RWPE2 (cell line): ENCODE data around the gene OR56A1.

Experiments
- ATAC-seq: fragments of 200-7000 bp; cut with Tn5 transposase; 3 replicates; pipeline ENCODE4 v1.9.1; 2021; ENCODE audit warnings: low read depth
- DNase-seq: peaks from one replicate; pipeline ENCODE4 v3.0.0-alpha.2; 2020; ENCODE audit warnings: low spot score
- H3K27ac ChIP-seq: fragments of 450-650 bp; 2 replicates; pipeline ENCODE4 v1.5.1; 2017; ENCODE audit warnings: mild to moderate bottlenecking; ENCODE audit not compliant: poor library complexity, severe bottlenecking
- H3K27me3 ChIP-seq: fragments of 250-450 bp; sonication (Bioruptor Pico); 2 replicates; pipeline ENCODE4 v1.5.1; 2021; ENCODE audit warnings: mild to moderate bottlenecking, moderate library complexity; ENCODE audit not compliant: insufficient read depth, poor library complexity, severe bottlenecking
- H3K36me3 ChIP-seq: fragments of 250-450 bp; sonication (Bioruptor Pico); 2 replicates; pipeline ENCODE4 v1.5.1; 2020; ENCODE audit warnings: low read depth, mild to moderate bottlenecking, moderate library complexity
- H3K4me1 ChIP-seq: fragments of 250-450 bp; sonication (Bioruptor Pico); 2 replicates; pipeline ENCODE4 v1.5.1; 2021; ENCODE audit warnings: mild to moderate bottlenecking, moderate library complexity; ENCODE audit not compliant: insufficient read depth, poor library complexity, severe bottlenecking
- H3K4me3 ChIP-seq: fragments of 250-450 bp; sonication (Bioruptor Pico); 2 replicates; pipeline ENCODE4 v1.5.1; 2021; ENCODE audit warnings: mild to moderate bottlenecking, moderate library complexity; ENCODE audit not compliant: severe bottlenecking
- H3K9me3 ChIP-seq: fragments of 250-450 bp; sonication (Bioruptor Pico); 2 replicates; pipeline ENCODE4 v1.5.1; 2021; ENCODE audit warnings: mild to moderate bottlenecking, moderate library complexity; ENCODE audit not compliant: severe bottlenecking
- CTCF ChIP-seq: fragments of 450-650 bp; IDR thresholded peaks from one replicate; pipeline ENCODE4 v1.5.1; 2017; ENCODE audit warnings: mild to moderate bottlenecking, moderate library complexity; ENCODE audit not compliant: poor library complexity, severe bottlenecking

Gene OR56A1

GRCh38 chr11:6040874-6041273 is 10.3 kb upstream of the OR56A1 start:
- no peaks in the 10 kb centered on the region for H3K9me3 ChIP-seq
- no peak overlapping the region for H3K4me3 ChIP-seq
- H3K36me3 ChIP-seq = no peaks in the 10 kb centered on the region
- DNase-seq (no peak), ATAC-seq (no peak)
- TF ChIP-seq CTCF = no peak
- H3K27me3 ChIP-seq = no peaks in the 10 kb centered on the region
- H3K27ac ChIP-seq = no peak overlapping the region
- H3K4me1 ChIP-seq = no peaks in the 10 kb centered on the region

GRCh38 chr11:6027501-6027900 is 3.1 kb downstream of the OR56A1 start:
- Histone ChIP-seq H3K27ac (no peak overlapping the region), H3K36me3 (no peaks in the 10 kb centered on the region), H3K4me3 (no peak overlapping the region), H3K9me3 (no peaks in the 10 kb centered on the region), H3K27me3 (peaks cover 3% of the 10 kb centered on the region), H3K4me1 (no peaks in the 10 kb centered on the region)
- TF ChIP-seq CTCF = no peak
- DNase-seq (no peak), ATAC-seq (no peak)

GRCh38 chr11:6025056-6025455 is 5.5 kb downstream of the OR56A1 start:
- H3K4me3 ChIP-seq = no peak overlapping the region
- ATAC-seq (no peak), DNase-seq (no peak)
- TF ChIP-seq CTCF = no peak
- no peaks in the 10 kb centered on the region for H3K4me1 ChIP-seq
- H3K9me3 ChIP-seq = no peaks in the 10 kb centered on the region
- peaks cover 3% of the 10 kb centered on the region for H3K27me3 ChIP-seq
- no peak overlapping the region for H3K27ac ChIP-seq
- no peaks in the 10 kb centered on the region for H3K36me3 ChIP-seq

- ATAC-seq (peak; percentile 59; the same call in 1 of the 3 replicates), DNase-seq (no peak)
- no peaks in the 10 kb centered on the region for H3K36me3 ChIP-seq
- peaks cover 3% of the 10 kb centered on the region for H3K27me3 ChIP-seq
- no peak overlapping the region for H3K4me3 ChIP-seq
- peak; percentile 56 for TF ChIP-seq CTCF
- no peaks in the 10 kb centered on the region for H3K4me1 ChIP-seq
- no peaks in the 10 kb centered on the region for H3K9me3 ChIP-seq
- H3K27ac ChIP-seq = no peak overlapping the region
Observed at GRCh38 chr11:6022956-6023355, 7.6 kb downstream of the OR56A1 start.

GRCh38 chr11:6013042-6013441 is 17.5 kb downstream of the OR56A1 start:
- Histone ChIP-seq H3K4me3 (no peak overlapping the region), H3K36me3 (no peaks in the 10 kb centered on the region), H3K4me1 (no peaks in the 10 kb centered on the region), H3K9me3 (no peaks in the 10 kb centered on the region), H3K27ac (no peak overlapping the region), H3K27me3 (peaks cover 5% of the 10 kb centered on the region)
- no peak for TF ChIP-seq CTCF
- DNase-seq = no peak
- no peak for ATAC-seq
